HG02973 (cell line): ENCODE measurements around the gene MAMDC2.

ENCODE experiments used
- ATAC-seq: cut with Tn5 transposase; IDR thresholded peaks from one replicate; pipeline ENCODE4 v1.9.1; 2021; ENCODE audit warnings: moderate library complexity; ENCODE audit not compliant: unreplicated experiment

Gene MAMDC2

DNA sequence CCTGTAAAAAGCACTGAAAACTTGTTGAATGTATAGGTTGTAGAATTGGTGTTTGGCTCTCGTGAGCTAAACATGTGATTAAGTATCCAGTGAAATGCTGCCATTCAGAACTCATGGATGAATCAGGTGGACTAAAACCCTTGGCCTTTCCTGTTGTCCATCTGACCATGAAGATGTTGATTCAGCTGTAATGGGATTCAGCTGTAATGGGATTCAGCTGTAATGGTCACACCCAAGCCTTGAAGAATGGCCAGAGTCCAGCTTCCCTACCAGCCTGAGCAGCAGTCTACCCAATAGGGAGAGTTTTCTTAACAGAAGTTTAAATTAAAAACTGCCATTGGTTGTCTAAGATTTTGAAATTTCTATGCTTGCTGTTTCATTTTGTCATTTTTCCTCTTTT, 18.1 kb downstream of the MAMDC2 start:
- no peak for ATAC-seq

GRCh38 chr9:70064496-70064895, 20.8 kb downstream of the MAMDC2 start:
- no peak for ATAC-seq

- ATAC-seq, result no peak
Measured at GRCh38 chr9:70065572-70065971, 21.9 kb downstream of the MAMDC2 start.

DNA sequence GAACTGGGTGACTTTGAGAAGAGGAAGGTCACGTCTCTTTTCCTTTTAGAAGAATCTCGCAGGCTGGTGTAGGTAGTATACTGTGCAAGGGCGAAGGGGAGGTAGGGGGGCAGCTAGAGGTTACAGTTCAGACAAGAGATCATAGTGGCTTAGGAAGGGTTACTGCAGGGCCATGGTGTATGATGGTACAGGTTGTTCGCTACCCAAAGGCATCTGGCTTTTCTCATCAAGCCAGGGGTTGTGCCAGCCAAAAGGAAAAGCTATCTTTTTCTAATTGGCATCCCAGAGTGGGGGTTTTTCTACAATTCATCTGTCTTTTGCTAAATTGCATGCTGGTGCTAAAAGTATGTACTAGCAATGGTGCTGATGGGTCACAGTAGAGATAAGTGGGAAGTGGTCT, 22.8 kb downstream of the MAMDC2 start:
- no peak for ATAC-seq

DNA sequence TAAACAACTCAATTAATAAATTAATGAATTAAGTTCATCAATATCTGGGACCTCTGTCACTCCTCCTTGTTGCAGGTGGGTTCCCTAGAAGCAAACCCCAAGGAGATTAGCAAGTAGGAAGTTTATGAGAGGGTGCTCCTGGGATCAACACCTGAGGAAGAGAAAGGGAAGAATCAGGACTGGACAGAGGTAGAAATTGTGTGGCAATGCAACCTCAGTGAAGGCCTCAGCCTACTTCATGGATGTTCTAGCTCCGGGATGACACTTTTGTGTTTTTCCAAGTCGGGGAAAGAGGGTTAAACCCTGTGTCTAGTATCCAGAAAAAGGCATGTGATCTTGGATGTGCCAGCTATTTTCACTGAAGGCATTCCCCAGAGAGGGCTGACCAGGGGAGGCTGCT, 23.2 kb downstream of the MAMDC2 start:
- no peak for ATAC-seq

- ATAC-seq, result no peak
Measured at GRCh38 chr9:70069704-70070103, 26.1 kb downstream of the MAMDC2 start.

GRCh38 chr9:70073193-70073592, 29.5 kb downstream of the MAMDC2 start:
- no peak for ATAC-seq

- ATAC-seq, result no peak
Measured at GRCh38 chr9:70073756-70074155, 30.1 kb downstream of the MAMDC2 start.

- ATAC-seq, result no peak
Measured at GRCh38 chr9:70076678-70077077, 33.0 kb downstream of the MAMDC2 start.

- ATAC-seq, result no peak
Measured at GRCh38 chr9:70079417-70080037, 35.9 kb downstream of the MAMDC2 start.

DNA sequence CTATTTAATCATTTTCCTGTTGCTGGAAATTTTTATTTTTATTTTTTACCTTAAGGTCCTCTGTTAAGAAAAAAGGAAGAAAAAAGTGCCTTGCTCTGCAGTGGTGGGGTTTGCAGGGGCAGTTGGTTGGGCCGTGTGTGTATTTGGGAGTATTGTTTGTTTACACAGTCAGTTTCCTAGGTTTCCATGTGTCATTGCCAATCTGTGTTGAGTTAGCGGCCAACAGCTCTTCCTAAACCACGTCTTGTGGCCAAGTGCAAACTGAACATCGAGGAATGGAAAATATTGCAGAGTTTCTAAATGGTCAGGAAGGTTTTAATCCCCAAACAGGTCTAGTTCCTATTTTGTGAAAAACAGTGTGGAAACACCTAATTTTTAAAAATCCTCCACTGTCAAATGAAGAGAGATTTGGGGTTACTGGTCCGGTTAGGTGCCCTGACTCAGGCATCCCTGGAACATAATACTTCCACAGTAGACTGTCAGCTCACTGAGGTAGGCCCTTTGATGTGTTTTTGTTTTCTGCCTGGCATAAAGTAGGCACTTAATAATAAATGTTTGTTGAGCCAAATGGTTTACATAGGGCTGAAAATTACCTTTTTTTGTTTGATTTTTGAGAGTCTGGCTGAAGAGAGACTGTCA, 37.0 kb downstream of the MAMDC2 start:
- no peak for ATAC-seq

GRCh38 chr9:70081120-70081495, 37.5 kb downstream of the MAMDC2 start:
- no peak for ATAC-seq

DNA sequence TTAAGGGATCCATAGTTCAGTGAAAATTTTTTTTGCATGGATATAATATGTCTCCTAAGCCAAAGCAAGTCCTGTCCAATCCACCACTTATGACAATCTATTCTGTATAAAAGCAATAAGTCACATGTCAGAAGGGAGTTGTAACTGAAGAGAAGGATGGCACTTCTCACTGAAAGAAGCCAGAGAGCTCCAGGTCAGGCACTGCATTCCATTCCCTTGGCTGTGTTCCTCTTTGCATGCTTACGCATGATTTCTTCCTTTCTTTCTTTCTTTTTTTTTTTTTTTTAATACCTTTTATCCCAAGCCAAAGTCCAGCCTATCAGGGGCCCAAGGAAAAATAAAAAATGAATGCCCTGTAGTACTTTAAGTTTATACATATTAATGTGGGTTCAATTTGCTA, 39.8 kb downstream of the MAMDC2 start:
- ATAC-seq, result no peak

GRCh38 chr9:70085241-70085640, 41.6 kb downstream of the MAMDC2 start:
- no peak for ATAC-seq

GRCh38 chr9:70091103-70091502, 47.5 kb downstream of the MAMDC2 start:
- ATAC-seq, result no peak

GRCh38 chr9:70091572-70091971, 47.9 kb downstream of the MAMDC2 start:
- ATAC-seq, result no peak

DNA sequence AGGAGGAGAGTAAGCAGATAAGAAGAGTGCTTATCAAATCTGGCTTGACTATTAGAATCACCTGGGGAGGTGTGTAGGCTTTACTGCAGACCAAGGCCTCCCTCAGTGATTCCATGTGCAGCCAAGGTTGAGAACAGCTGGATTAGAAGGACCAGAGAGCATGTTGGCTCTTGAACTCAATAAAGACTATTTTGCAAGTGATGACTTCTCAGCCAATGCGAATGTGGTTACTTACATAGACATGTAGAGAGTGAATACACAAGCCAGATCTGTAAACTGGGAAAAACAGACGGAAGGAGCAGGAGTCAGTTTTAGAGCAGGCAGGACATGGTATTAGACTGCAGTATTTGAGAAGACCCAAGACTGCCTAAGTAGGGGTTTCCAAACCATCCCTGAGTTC, 48.5 kb downstream of the MAMDC2 start:
- ATAC-seq, result no peak

DNA sequence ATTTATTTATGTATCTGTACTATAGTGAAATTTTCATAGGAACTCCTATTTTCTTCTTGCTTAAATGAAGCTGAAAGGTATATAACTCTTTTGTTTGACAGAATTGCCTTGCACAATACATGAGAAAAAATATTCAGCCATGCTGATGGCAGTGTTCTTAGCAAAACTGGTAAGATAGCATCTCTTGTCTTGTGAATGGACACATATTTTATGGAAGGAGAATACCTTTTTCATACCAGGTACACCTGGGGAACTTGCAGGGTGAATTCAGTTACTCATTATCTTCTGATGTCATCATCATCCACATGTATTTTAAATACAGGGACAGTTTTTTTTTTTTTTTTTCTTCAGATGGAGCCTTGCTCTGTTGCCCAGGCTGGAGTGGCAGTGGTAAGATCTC, 49.4 kb downstream of the MAMDC2 start:
- ATAC-seq, result no peak

DNA sequence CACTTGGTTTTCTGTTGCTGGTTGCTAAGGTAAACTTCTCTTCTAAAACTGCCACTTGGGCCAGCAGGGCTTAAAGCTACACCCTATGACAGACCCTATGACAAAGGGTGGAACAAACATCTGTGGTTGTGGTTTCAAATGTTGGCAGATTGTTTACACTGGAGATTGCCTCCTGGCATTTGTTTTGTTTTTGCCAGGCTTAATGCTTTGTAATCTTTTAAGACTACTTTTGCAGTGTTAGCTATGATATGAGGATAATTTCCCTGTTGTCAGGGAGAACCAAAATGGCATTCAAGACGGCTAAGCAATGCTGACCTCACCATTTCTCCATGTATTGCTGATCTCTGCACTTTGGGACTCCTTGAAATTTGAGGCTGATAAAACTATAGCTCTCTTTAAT, 50.3 kb downstream of the MAMDC2 start:
- no peak for ATAC-seq

- ATAC-seq, result no peak
Measured at GRCh38 chr9:70094747-70095146, 51.1 kb downstream of the MAMDC2 start.

DNA sequence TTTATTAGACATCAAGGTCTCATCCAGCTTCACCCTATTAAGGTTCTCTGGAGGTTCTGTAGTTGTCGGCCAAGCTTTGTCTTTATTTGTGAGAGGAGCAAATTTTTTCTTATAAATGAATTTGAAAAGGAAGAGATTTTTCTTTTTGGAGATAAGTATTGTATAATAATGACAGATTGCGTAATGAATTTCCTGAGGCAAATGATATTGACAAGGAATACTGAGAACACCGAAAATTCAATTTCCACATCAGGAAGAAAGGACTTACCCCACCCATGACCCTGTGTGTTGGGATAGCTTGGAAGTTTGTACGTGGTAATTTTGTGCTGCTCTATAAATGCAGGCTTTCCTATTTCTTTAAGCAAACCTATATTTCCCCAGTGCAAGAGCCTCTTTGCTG, 53.5 kb downstream of the MAMDC2 start:
- no peak for ATAC-seq

DNA sequence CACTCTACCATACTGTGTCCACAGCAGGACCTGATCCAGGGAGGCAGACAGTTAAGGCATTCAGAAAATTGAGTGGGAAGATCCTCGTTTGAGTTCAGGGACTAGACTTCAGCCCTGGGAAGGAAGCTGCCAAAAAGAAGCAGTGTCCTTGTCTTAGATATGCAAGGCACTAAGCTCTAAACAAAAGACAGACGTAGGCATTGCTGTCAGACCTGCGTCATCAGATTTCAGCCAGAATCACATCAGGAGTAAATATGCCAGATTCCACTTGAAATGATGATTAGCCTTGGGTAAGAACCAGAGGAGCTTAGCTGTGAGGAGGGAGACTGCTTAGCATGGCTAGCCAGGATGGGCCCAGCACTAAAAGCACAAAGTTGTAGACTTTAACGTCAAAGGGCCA, 56.7 kb downstream of the MAMDC2 start:
- ATAC-seq, result no peak

GRCh38 chr9:70101265-70101664, 57.6 kb downstream of the MAMDC2 start:
- no peak for ATAC-seq
